GM23338 (cell line): ENCODE data around the gene FLNC. TPM values are rescaled to one million over a fixed set of nuclear protein-coding genes. Genes with fewer than 3 reads are reported as not detected.

ENCODE experiments used
- ATAC-seq: fragments of 200-7000 bp; cut with Tn5 transposase; 3 replicates; pipeline ENCODE4 v1.9.1; 2020
- DNase-seq: peaks from one replicate; pipeline ENCODE4 v3.0.0-alpha.2; 2015; ENCODE audit warnings: low spot score
- H2AFZ ChIP-seq: fragments of 200-600 bp; sonication (generic); 2 replicates; pipeline ENCODE4 v1.8.0; 2016; ENCODE audit warnings: antibody characterized with exemption, mild to moderate bottlenecking, moderate library complexity
- H3F3A ChIP-seq: fragments of 200-600 bp; sonication (generic); replicated peaks from 2 replicates; pipeline ENCODE4 v1.8.0; 2017; ENCODE audit warnings: antibody characterized with exemption, mixed run types, low read depth
- H3K27ac ChIP-seq: fragments of 200-600 bp; sonication (generic); 2 replicates; pipeline ENCODE4 v1.6.1; 2016; ENCODE audit warnings: low read depth
- H3K27me3 ChIP-seq: fragments of 200-600 bp; sonication (generic); 2 replicates; pipeline ENCODE4 v1.8.0; 2016; ENCODE audit warnings: mild to moderate bottlenecking, mixed run types, moderate library complexity; ENCODE audit not compliant: insufficient read depth
- H3K36me3 ChIP-seq: fragments of 200-600 bp; sonication (generic); 2 replicates; pipeline ENCODE4 v1.8.0; 2016; ENCODE audit warnings: mild to moderate bottlenecking; ENCODE audit not compliant: insufficient read depth
- H3K4me1 ChIP-seq: fragments of 200-600 bp; sonication (generic); 2 replicates; pipeline ENCODE4 v1.8.0; 2016; ENCODE audit warnings: mild to moderate bottlenecking, moderate library complexity; ENCODE audit not compliant: insufficient read depth
- H3K4me2 ChIP-seq: fragments of 200-600 bp; sonication (generic); 2 replicates; pipeline ENCODE4 v1.7.1; 2017; ENCODE audit warnings: mixed run types
- H3K4me3 ChIP-seq: fragments of 200-600 bp; sonication (generic); 2 replicates; pipeline ENCODE4 v1.6.1; 2016; ENCODE audit warnings: mixed run types
- H3K79me2 ChIP-seq: fragments of 200-600 bp; sonication (generic); replicated peaks from 2 replicates; pipeline ENCODE4 v1.8.0; 2017; ENCODE audit warnings: mild to moderate bottlenecking; ENCODE audit not compliant: insufficient read depth
- H3K9me2 ChIP-seq: fragments of 200-600 bp; sonication (generic); 2 replicates; pipeline ENCODE4 v1.8.0; 2017; ENCODE audit not compliant: insufficient read depth
- H4K20me1 ChIP-seq: fragments of 200-600 bp; sonication (generic); replicated peaks from 2 replicates; pipeline ENCODE4 v1.8.0; 2017; ENCODE audit warnings: mild to moderate bottlenecking; ENCODE audit not compliant: insufficient read depth
- H3K27ac Mint-ChIP-seq: 2 replicates; pipeline ENCODE4 v1.8.0; 2020; ENCODE audit warnings: inconsistent platforms, mild to moderate bottlenecking, moderate library complexity, mixed read lengths
- H3K27me3 Mint-ChIP-seq: 3 replicates; pipeline ENCODE4 v1.8.0; 2022; ENCODE audit warnings: low read depth, mild to moderate bottlenecking, moderate library complexity, mixed read lengths, inconsistent platforms; ENCODE audit not compliant: insufficient read depth, poor library complexity
- H3K36me3 Mint-ChIP-seq: 3 replicates; pipeline ENCODE4 v1.8.0; 2021; ENCODE audit warnings: low read depth, mild to moderate bottlenecking, inconsistent platforms, moderate library complexity, mixed read lengths
- H3K4me1 Mint-ChIP-seq: 3 replicates; pipeline ENCODE4 v1.8.0; 2020; ENCODE audit warnings: mild to moderate bottlenecking, inconsistent platforms, mixed read lengths
- H3K4me3 Mint-ChIP-seq: 3 replicates; pipeline ENCODE4 v1.8.0; 2021; ENCODE audit warnings: moderate library complexity, mild to moderate bottlenecking, inconsistent platforms, mixed read lengths
- H3K9me3 Mint-ChIP-seq: 3 replicates; pipeline ENCODE4 v1.8.0; 2020; ENCODE audit warnings: moderate library complexity, mild to moderate bottlenecking, inconsistent platforms, mixed read lengths
- EZH2phosphoT487 ChIP-seq: fragments of 200-600 bp; sonication (generic); IDR thresholded peaks from one replicate; pipeline ENCODE4 v1.8.1; 2018; ENCODE audit warnings: antibody characterized with exemption; ENCODE audit not compliant: unreplicated experiment
- NANOG ChIP-seq: IDR thresholded peaks from 2 replicates; pipeline ENCODE4 v1.6.1; 2016; ENCODE audit warnings: antibody characterized with exemption, borderline replicate concordance
- STAT1 ChIP-seq: IDR thresholded peaks from one replicate; pipeline ENCODE4 v1.6.1; 2016; ENCODE audit warnings: antibody characterized with exemption; ENCODE audit not compliant: unreplicated experiment
- polyA plus RNA-seq: library from polyadenylated mRNA; unstranded; fragments of >200 nt; fragmentation: Nextera tagmentation; extraction: Ambion mirVana; gene quantifications from 2 replicates; pipeline ENCODE4 v1.2.1, GENCODE V29; 2016
- total RNA-seq: library from RNA; depleted of rRNA; stranded (reverse); fragments of >200 nt; shearing (Covaris generic); gene quantifications from 2 replicates; pipeline ENCODE4 v1.2.3, GENCODE V29; 2014
- TF ChIP-seq, protein P1 (sequence below): fragments of 250-450 bp; sonication (Bioruptor Pico); IDR thresholded peaks from 2 replicates; pipeline ENCODE4 v1.5.0; 2020; ENCODE audit warnings: mild to moderate bottlenecking, moderate library complexity
- TF ChIP-seq, protein P2 (sequence below), 2 experiments: fragments of 200-600 bp in 1 of 2; sonication (generic) in 1 of 2; conservative IDR thresholded peaks; 2 replicates each; pipeline versions ENCODE4 v1.5.1 to v1.6.1; 2016 to 2017; ENCODE audit warnings: antibody characterized with exemption in 2 of 2, low read depth in 2 of 2, mild to moderate bottlenecking in 2 of 2, moderate library complexity in 1 of 2

The FLNC gene
- total and polyA plus RNA-seq, 2 experiments from 2014 or later: 0.65 to 11.8 TPM

DNA sequence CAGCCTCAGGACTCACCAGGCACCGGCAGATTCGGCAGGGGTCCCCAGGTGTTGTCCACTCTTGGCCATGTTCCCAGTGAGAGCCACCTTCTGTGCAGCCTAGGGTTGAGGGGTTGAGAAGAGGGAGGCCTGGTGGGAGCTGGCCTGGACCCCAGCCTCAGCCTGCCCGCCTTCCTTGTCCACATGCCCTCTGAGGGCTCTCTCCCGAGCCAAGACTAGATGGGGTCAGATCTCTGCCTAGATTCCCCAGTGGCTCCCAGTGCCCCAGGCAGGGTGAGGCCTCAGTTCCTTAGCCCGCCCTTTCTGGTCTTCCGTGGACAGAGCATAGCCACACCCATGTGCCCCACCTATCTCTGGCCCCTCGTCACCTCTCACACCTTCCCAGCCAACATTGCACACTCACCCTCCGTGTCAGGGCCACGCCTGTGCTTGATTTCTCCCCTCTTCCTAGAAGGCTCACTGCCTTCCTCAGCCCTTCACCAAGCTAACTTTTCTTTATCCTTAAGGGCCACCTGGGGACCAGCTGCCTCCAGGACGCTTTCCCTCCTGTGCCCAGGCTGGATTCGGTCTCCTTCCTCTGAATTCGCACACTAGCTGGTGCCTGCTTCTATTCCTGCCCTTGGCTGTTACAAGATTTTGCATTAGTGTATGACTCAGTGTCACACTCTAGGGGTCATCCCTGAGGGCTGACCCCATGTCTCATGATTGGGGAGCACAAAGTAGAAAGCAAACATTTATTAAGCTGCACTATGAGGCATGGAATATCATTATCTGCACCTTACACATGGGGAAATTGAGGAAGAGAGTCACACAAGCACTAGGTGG is 72.8 kb downstream of the FLNC start:
- 0 out of 2 replicates have a peak, but pooled peaks cover 7% of the 10 kb centered on the region for H3K36me3 ChIP-seq
- DNase-seq: no peak
- H3K9me3 Mint-ChIP-seq: peaks cover 13% of the 10 kb centered on the region; the same call in 2 of the 3 replicates
- peaks cover 6% of the 10 kb centered on the region; the same call in 1 of the 2 replicates for H3K27me3 ChIP-seq
- no peak overlapping the region for H3K4me3 Mint-ChIP-seq
- H3K27me3 Mint-ChIP-seq: peaks cover 11% of the 10 kb centered on the region
- 0 out of 2 replicates have a peak, but pooled peaks cover 5% of the 10 kb centered on the region for H3K9me2 ChIP-seq
- no peaks in the 10 kb centered on the region for H4K20me1 ChIP-seq
- H3K27ac Mint-ChIP-seq: no peak overlapping the region
- TF ChIP-seq STAT1 (no peak), EZH2phosphoT487 (no peak), NANOG (no peak)
- TF ChIP-seq, protein P1, sequence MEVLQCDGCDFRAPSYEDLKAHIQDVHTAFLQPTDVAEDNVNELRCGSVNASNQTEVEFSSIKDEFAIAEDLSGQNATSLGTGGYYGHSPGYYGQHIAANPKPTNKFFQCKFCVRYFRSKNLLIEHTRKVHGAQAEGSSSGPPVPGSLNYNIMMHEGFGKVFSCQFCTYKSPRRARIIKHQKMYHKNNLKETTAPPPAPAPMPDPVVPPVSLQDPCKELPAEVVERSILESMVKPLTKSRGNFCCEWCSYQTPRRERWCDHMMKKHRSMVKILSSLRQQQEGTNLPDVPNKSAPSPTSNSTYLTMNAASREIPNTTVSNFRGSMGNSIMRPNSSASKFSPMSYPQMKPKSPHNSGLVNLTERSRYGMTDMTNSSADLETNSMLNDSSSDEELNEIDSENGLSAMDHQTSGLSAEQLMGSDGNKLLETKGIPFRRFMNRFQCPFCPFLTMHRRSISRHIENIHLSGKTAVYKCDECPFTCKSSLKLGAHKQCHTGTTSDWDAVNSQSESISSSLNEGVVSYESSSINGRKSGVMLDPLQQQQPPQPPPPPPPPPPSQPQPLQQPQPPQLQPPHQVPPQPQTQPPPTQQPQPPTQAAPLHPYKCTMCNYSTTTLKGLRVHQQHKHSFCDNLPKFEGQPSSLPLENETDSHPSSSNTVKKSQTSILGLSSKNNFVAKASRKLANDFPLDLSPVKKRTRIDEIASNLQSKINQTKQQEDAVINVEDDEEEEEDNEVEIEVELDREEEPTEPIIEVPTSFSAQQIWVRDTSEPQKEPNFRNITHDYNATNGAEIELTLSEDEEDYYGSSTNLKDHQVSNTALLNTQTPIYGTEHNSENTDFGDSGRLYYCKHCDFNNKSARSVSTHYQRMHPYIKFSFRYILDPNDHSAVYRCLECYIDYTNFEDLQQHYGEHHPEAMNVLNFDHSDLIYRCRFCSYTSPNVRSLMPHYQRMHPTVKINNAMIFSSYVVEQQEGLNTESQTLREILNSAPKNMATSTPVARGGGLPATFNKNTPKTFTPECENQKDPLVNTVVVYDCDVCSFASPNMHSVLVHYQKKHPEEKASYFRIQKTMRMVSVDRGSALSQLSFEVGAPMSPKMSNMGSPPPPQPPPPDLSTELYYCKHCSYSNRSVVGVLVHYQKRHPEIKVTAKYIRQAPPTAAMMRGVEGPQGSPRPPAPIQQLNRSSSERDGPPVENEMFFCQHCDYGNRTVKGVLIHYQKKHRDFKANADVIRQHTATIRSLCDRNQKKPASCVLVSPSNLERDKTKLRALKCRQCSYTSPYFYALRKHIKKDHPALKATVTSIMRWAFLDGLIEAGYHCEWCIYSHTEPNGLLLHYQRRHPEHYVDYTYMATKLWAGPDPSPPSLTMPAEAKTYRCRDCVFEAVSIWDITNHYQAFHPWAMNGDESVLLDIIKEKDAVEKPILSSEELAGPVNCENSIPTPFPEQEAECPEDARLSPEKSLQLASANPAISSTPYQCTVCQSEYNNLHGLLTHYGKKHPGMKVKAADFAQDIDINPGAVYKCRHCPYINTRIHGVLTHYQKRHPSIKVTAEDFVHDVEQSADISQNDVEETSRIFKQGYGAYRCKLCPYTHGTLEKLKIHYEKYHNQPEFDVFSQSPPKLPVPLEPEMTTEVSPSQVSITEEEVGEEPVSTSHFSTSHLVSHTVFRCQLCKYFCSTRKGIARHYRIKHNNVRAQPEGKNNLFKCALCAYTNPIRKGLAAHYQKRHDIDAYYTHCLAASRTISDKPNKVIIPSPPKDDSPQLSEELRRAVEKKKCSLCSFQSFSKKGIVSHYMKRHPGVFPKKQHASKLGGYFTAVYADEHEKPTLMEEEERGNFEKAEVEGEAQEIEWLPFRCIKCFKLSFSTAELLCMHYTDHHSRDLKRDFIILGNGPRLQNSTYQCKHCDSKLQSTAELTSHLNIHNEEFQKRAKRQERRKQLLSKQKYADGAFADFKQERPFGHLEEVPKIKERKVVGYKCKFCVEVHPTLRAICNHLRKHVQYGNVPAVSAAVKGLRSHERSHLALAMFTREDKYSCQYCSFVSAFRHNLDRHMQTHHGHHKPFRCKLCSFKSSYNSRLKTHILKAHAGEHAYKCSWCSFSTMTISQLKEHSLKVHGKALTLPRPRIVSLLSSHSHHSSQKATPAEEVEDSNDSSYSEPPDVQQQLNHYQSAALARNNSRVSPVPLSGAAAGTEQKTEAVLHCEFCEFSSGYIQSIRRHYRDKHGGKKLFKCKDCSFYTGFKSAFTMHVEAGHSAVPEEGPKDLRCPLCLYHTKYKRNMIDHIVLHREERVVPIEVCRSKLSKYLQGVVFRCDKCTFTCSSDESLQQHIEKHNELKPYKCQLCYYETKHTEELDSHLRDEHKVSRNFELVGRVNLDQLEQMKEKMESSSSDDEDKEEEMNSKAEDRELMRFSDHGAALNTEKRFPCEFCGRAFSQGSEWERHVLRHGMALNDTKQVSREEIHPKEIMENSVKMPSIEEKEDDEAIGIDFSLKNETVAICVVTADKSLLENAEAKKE (CRISPR knock-in tag): no peak
- TF ChIP-seq, protein P2, sequence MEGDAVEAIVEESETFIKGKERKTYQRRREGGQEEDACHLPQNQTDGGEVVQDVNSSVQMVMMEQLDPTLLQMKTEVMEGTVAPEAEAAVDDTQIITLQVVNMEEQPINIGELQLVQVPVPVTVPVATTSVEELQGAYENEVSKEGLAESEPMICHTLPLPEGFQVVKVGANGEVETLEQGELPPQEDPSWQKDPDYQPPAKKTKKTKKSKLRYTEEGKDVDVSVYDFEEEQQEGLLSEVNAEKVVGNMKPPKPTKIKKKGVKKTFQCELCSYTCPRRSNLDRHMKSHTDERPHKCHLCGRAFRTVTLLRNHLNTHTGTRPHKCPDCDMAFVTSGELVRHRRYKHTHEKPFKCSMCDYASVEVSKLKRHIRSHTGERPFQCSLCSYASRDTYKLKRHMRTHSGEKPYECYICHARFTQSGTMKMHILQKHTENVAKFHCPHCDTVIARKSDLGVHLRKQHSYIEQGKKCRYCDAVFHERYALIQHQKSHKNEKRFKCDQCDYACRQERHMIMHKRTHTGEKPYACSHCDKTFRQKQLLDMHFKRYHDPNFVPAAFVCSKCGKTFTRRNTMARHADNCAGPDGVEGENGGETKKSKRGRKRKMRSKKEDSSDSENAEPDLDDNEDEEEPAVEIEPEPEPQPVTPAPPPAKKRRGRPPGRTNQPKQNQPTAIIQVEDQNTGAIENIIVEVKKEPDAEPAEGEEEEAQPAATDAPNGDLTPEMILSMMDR (conservative IDR thresholded peaks at IDR 0.05; ENCODE audit: low read depth in 2 of 2): no peak
- no peaks in the 10 kb centered on the region for H3F3A ChIP-seq
- H2AFZ ChIP-seq: no peak overlapping the region
- peaks cover 3% of the 10 kb centered on the region; the same call in 2 of the 3 replicates for H3K4me1 Mint-ChIP-seq
- H3K79me2 ChIP-seq: no peaks in the 10 kb centered on the region
- H3K4me3 ChIP-seq: no peak overlapping the region
- peaks cover 4% of the 10 kb centered on the region for H3K36me3 Mint-ChIP-seq
- no peak overlapping the region for H3K27ac ChIP-seq
- ATAC-seq: no peak
- no peak overlapping the region for H3K4me2 ChIP-seq
- H3K4me1 ChIP-seq: no peaks in the 10 kb centered on the region
